K562 (cell line): Measurements from ENCODE around the gene PCDH9. TPM values are rescaled to one million over a fixed set of nuclear protein-coding genes. Genes with fewer than 3 reads are reported as not detected.

Experiments used
- AFF1 ChIP-seq, 2 experiments: fragments of 450-650 bp; IDR thresholded peaks; 2 replicates each; pipeline ENCODE4 v1.6.1; 2018; ENCODE audit warnings: mild to moderate bottlenecking in 2 of 2, low read depth in 1 of 2; ENCODE audit not compliant: partially characterized antibody in 2 of 2
- ARID3B ChIP-seq: fragments of 250-450 bp; sonication (Bioruptor Pico); IDR thresholded peaks from 2 replicates; pipeline ENCODE4 v1.4.0; 2020; ENCODE audit warnings: borderline replicate concordance
- C11orf30 ChIP-seq: fragments of 450-650 bp; IDR thresholded peaks from 2 replicates; pipeline ENCODE4 v1.6.1; 2016; ENCODE audit warnings: low read depth, mild to moderate bottlenecking
- CEBPB ChIP-seq: fragments of 450-650 bp; IDR thresholded peaks from 2 replicates; pipeline ENCODE4 v1.6.1; 2016; ENCODE audit warnings: missing genetic modification characterization, missing compliant biosample characterization
- EWSR1 ChIP-seq: fragments of 450-650 bp; IDR thresholded peaks from 2 replicates; pipeline ENCODE4 v1.6.1; 2018; ENCODE audit warnings: borderline replicate concordance, mild to moderate bottlenecking, low read depth, moderate library complexity; ENCODE audit not compliant: partially characterized antibody
- GTF2E2 ChIP-seq: fragments of 200-800 bp; sonication (Bioruptor generic); IDR thresholded peaks from 2 replicates; pipeline ENCODE4 v1.6.1; 2016; ENCODE audit warnings: missing genetic modification characterization, missing compliant biosample characterization
- MAFG ChIP-seq: fragments of 450-650 bp; conservative IDR thresholded peaks from 2 replicates; pipeline ENCODE4 v1.6.1; 2016; ENCODE audit warnings: missing genetic modification characterization, missing compliant biosample characterization
- MXD1 ChIP-seq: fragments of 250-450 bp; sonication (Bioruptor Pico); IDR thresholded peaks from 2 replicates; pipeline ENCODE4 v1.8.0; 2021; ENCODE audit warnings: borderline replicate concordance, mild to moderate bottlenecking, moderate library complexity; ENCODE audit not compliant: poor library complexity, severe bottlenecking
- PHTF2 ChIP-seq: fragments of 250-450 bp; sonication (Bioruptor Pico); IDR thresholded peaks from 2 replicates; pipeline ENCODE4 v1.5.0; 2021; ENCODE audit warnings: mild to moderate bottlenecking
- PTRF ChIP-seq: fragments of 450-650 bp; IDR thresholded peaks from 2 replicates; pipeline ENCODE4 v1.6.1; 2016; ENCODE audit warnings: mild to moderate bottlenecking, missing genetic modification characterization, missing compliant biosample characterization
- ZFP30 ChIP-seq: fragments of 250-450 bp; sonication (Bioruptor Pico); IDR thresholded peaks from 2 replicates; pipeline ENCODE4 v1.8.0; 2022; ENCODE audit warnings: moderate library complexity, mild to moderate bottlenecking, inconsistent platforms, borderline replicate concordance
- ZNF318 ChIP-seq, 2 experiments: fragments of 450-650 bp; IDR thresholded peaks; 2 replicates each; pipeline ENCODE4 v1.6.1; 2016; ENCODE audit warnings: mild to moderate bottlenecking in 2 of 2, borderline replicate concordance in 1 of 2, low read depth in 1 of 2, moderate library complexity in 1 of 2
- ZNF785 ChIP-seq: fragments of 250-450 bp; sonication (Bioruptor Pico); IDR thresholded peaks from 2 replicates; pipeline ENCODE4 v1.4.0; 2020; ENCODE audit warnings: mild to moderate bottlenecking
- polyA plus RNA-seq, 8 experiments: library from polyadenylated mRNA; depleted of rRNA in 4 of 8; stranded (reverse) in 5 of 8; unstranded in 3 of 8; fragments of >200 nt; fragmentation: Nextera tagmentation in 2 of 8; fragmentation: Illumina TruSeq in 1 of 8; extraction: Ambion mirVana in 2 of 8; extraction: Trizol in 1 of 8; gene quantifications; 2 replicates each; pipeline versions ENCODE4 v1.2.1 to v1.2.3, GENCODE V29; 2011 to 2014; ENCODE audit warnings: inconsistent platforms in 1 of 8, missing spikeins in 1 of 8
- total RNA-seq, 7 experiments: library from RNA; depleted of rRNA in 6 of 7; stranded (reverse); fragments of >200 nt in 6 of 7; fragmentation: Illumina TruSeq in 2 of 7; extraction: Trizol in 2 of 7; gene quantifications; 2 replicates each; pipeline versions ENCODE4 v1.2.1 to v1.2.3, GENCODE V29; 2011 to 2021; ENCODE audit warnings: low replicate concordance in 1 of 7

PCDH9 gene
- total and polyA plus RNA-seq, 9 of the 15 experiments (the other 6 are each of a cell fraction or from before 2014, with no cell fraction given), result 1.1 to 6.7 (median 4.9) TPM

GRCh38 chr13:67131393-67131792 lies 98.7 kb downstream of the PCDH9 start (continued):
- no peak for TF ChIP-seq PHTF2 (CRISPR knock-in tag)
- no peak for TF ChIP-seq ARID3B
- TF ChIP-seq ZFP30 (CRISPR knock-in tag), result no peak
- no peak for TF ChIP-seq ZNF318 (IDR thresholded peaks at IDR 0.05; ENCODE audit: borderline replicate concordance in 1 of 2, low read depth in 1 of 2)
- TF ChIP-seq AFF1 (IDR thresholded peaks at IDR 0.05; ENCODE audit: low read depth in 1 of 2, partially characterized antibody in 2 of 2), result no peak
- TF ChIP-seq ZNF785 (CRISPR knock-in tag), result no peak
- TF ChIP-seq CEBPB (tag), result no peak
- TF ChIP-seq EWSR1, result no peak
- peak; percentile 51; the same call in 1 of the 2 replicates for TF ChIP-seq C11orf30
- TF ChIP-seq GTF2E2 (tag), result no peak
- TF ChIP-seq PTRF (tag), result no peak
- 0 out of 2 replicates have a peak, but pooled peaks have one; percentile 27 for TF ChIP-seq MAFG (tag)
- no peak for TF ChIP-seq MXD1 (CRISPR knock-in tag)
